Measurements from ENCODE around the gene ABHD12B.

DNA sequence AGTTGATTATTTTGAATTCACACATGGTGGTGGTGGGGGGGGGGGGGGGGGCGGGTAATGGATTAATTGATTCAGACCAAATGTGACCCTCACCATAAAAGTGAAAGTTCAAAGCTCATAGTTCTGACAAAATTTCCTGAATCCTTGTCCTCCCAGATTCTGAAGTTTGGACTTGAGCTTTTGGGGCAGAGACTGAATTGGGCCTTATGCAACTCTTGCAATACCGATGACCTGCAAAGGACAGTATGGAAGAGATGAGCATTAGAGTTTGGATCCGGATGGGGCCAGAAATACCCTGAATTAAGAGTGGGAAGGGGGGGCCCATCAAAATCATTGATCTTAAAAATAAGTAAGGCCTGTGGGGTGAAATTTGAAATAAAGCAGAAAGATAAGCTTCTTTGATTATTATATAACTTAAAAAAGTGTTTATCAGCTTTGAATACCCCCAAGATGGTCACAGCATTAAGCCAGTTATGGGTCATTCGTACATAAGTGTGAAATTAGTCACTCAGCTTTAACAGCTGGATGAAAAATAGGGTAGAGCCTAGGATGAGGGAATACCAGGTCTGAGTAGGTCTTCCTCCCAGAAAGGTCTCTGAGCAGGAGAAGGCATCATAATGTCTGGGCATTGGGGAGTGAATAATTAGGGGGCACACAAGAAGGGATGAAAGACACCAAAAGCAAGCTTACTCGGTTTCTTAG lies 74.5 kb downstream of the ABHD12B start:
- TF ChIP-seq, protein P1, sequence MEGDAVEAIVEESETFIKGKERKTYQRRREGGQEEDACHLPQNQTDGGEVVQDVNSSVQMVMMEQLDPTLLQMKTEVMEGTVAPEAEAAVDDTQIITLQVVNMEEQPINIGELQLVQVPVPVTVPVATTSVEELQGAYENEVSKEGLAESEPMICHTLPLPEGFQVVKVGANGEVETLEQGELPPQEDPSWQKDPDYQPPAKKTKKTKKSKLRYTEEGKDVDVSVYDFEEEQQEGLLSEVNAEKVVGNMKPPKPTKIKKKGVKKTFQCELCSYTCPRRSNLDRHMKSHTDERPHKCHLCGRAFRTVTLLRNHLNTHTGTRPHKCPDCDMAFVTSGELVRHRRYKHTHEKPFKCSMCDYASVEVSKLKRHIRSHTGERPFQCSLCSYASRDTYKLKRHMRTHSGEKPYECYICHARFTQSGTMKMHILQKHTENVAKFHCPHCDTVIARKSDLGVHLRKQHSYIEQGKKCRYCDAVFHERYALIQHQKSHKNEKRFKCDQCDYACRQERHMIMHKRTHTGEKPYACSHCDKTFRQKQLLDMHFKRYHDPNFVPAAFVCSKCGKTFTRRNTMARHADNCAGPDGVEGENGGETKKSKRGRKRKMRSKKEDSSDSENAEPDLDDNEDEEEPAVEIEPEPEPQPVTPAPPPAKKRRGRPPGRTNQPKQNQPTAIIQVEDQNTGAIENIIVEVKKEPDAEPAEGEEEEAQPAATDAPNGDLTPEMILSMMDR (IDR thresholded peaks at IDR 0.05), result no peak
- no peak for TF ChIP-seq CHD2 (IDR thresholded peaks at IDR 0.05; ENCODE audit: low read length, partially characterized antibody)
